HepG2 (cell line): ENCODE data around the gene G0S2. TPM values are rescaled to one million over a fixed set of nuclear protein-coding genes. Genes with fewer than 3 reads are reported as not detected.

ENCODE experiments used
- ATAC-seq: fragments of 200-7000 bp; cut with Tn5 transposase; 3 replicates; pipeline ENCODE4 v1.9.1; 2020; ENCODE audit warnings: mild to moderate bottlenecking, moderate library complexity
- BruUV-seq: library from RNA; stranded (reverse); fragments of 400-500 nt; replicated peaks from 2 replicates; lab custom pipeline; 2021; lab: Mats Ljungman, UMichigan
- CTCF ChIA-PET: fragments of 300-600 bp; formaldehyde crosslinking; extraction: SDS; loops from one replicate; lab custom pipeline; 2021; ENCODE audit warnings: low total read pairs, inconsistent platforms, low intra/inter-chr PET ratio; lab: Yijun Ruan, JAX
- POLR2A ChIA-PET: fragments of 350-600 bp; sonication (Branson Sonifier 250); formaldehyde crosslinking; loops from one replicate; lab custom pipeline; 2020; ENCODE audit warnings: antibody characterized with exemption, inconsistent platforms; lab: Yijun Ruan, JAX
- DNase-seq: peaks from one replicate; pipeline ENCODE4 v3.0.0-alpha.2; 2015; ENCODE audit warnings: low spot score
- FAIRE-seq: peaks from 3 replicates; lab custom pipeline; 2011; peaks lifted over from hg19 to GRCh38; lab: Jason Lieb, UNC
- H2AFZ ChIP-seq: one replicate; pipeline ENCODE4 v1.6.1; 2011; ENCODE audit warnings: low read length, inconsistent platforms
- H3K27ac ChIP-seq: fragments of 300-600 bp; 3 replicates; pipeline ENCODE4 v1.8.0; 2011; ENCODE audit warnings: mixed run types, mild to moderate bottlenecking, mixed read lengths, low read length, inconsistent platforms; ENCODE audit not compliant: insufficient read depth; ENCODE audit errors: extremely low read length
- H3K27me3 ChIP-seq, 2 experiments: fragments of 200-600 bp in 1 of 2; 2 replicates in 1 of 2; 3 replicates in 1 of 2; pipeline versions ENCODE4 v1.6.0 to v1.8.0; 2011; ENCODE audit warnings: low read length in 2 of 2, mild to moderate bottlenecking in 2 of 2, moderate library complexity in 2 of 2, inconsistent platforms in 1 of 2; ENCODE audit not compliant: insufficient read depth in 2 of 2, control insufficient read depth in 1 of 2
- H3K36me3 ChIP-seq, 2 experiments: fragments of 200-600 bp in 1 of 2; replicated peaks in 1 of 2; 2 replicates in 1 of 2; 3 replicates in 1 of 2; pipeline versions ENCODE4 v1.5.1 to v1.8.0; 2011; ENCODE audit warnings: low read length in 2 of 2, inconsistent platforms in 1 of 2; ENCODE audit not compliant: insufficient read depth in 2 of 2, control insufficient read depth in 1 of 2
- H3K4me1 ChIP-seq: 2 replicates; pipeline ENCODE4 v1.5.1; 2012; ENCODE audit warnings: low read length, inconsistent platforms; ENCODE audit not compliant: insufficient read depth
- H3K4me2 ChIP-seq: 2 replicates; pipeline ENCODE4 v1.6.0; 2011; ENCODE audit warnings: low read depth, low read length, inconsistent platforms
- H3K4me3 ChIP-seq, 3 experiments: fragments of 200-600 bp in 1 of 3; sonication (generic), shearing (Covaris generic) in 1 of 3; replicated peaks in 1 of 3; 2 replicates each; pipeline ENCODE4 v1.5.1; 2011 to 2016; ENCODE audit warnings: low read length in 3 of 3, inconsistent platforms in 2 of 3, low read depth in 2 of 3, mild to moderate bottlenecking in 2 of 3, control low read depth in 1 of 3, mixed read lengths in 1 of 3; ENCODE audit not compliant: insufficient read depth in 1 of 3
- H3K79me2 ChIP-seq: one replicate; pipeline ENCODE4 v1.6.1; 2011; ENCODE audit warnings: low read length, inconsistent platforms; ENCODE audit not compliant: insufficient read depth
- H3K9ac ChIP-seq: 2 replicates; pipeline ENCODE4 v1.6.0; 2011; ENCODE audit warnings: mild to moderate bottlenecking, low read depth, low read length, inconsistent platforms; ENCODE audit not compliant: insufficient read depth
- H3K9me3 ChIP-seq: 2 replicates; pipeline ENCODE4 v1.5.1; 2012; ENCODE audit warnings: mild to moderate bottlenecking, low read length
- H4K20me1 ChIP-seq: 2 replicates; pipeline ENCODE4 v1.6.0; 2011; ENCODE audit warnings: inconsistent platforms, mild to moderate bottlenecking, low read length, moderate library complexity; ENCODE audit not compliant: insufficient read depth
- E2F2 ChIP-seq: sonication (generic); formaldehyde crosslinking; IDR thresholded peaks from 2 replicates; pipeline ENCODE4 v1.4.0; 2020; ENCODE audit warnings: missing genetic modification reagents, borderline replicate concordance
- EEA1 ChIP-seq: sonication (generic); formaldehyde crosslinking; IDR thresholded peaks from 2 replicates; pipeline ENCODE4 v1.5.1; 2020; ENCODE audit warnings: mild to moderate bottlenecking, missing genetic modification reagents, borderline replicate concordance
- RBM22 ChIP-seq: fragments of 200-400 bp; formaldehyde crosslinking; optimal IDR thresholded peaks from 2 replicates; pipeline ENCODE3; 2017; ENCODE audit warnings: mild to moderate bottlenecking, low read length, moderate library complexity
- SALL2 ChIP-seq: sonication (generic); formaldehyde crosslinking; IDR thresholded peaks from 2 replicates; pipeline ENCODE4 v1.8.1; 2023; ENCODE audit warnings: mild to moderate bottlenecking, missing genetic modification reagents, inconsistent platforms
- SRY ChIP-seq: sonication (generic); formaldehyde crosslinking; IDR thresholded peaks from 2 replicates; pipeline ENCODE4 v1.8.0; 2022; ENCODE audit warnings: mild to moderate bottlenecking, missing genetic modification reagents
- TMF1 ChIP-seq: sonication (generic); formaldehyde crosslinking; IDR thresholded peaks from 2 replicates; pipeline ENCODE4 v1.8.1; 2022; ENCODE audit warnings: low read depth, missing genetic modification reagents
- whole genome bisulfite sequencing: methylation state at CpG from one replicate; pipeline ENCODE4 v1.1.6; 2017; ENCODE audit warnings: low lambda C conversion rate; 5-methylcytosine and 5-hydroxymethylcytosine counted together
- in situ Hi-C: cut with HindIII; loops from 2 replicates; pipeline ENCODE4 v1.10.0; 2017; ENCODE audit warnings: low pct_unique_long_range_greater_than_20kb; ENCODE audit not compliant: extremely low pct_ligation_motif_present
- intact Hi-C: fragments of 100-400 bp; cut with micrococcal nuclease; formaldehyde crosslinking; loops from one replicate; pipeline ENCODE4 v1.10.0; 2022; ENCODE audit not compliant: unreplicated experiment
- polyA plus RNA-seq, 8 experiments: library from polyadenylated mRNA; depleted of rRNA in 3 of 8; stranded (reverse) in 7 of 8; unstranded in 1 of 8; fragments of >200 nt; fragmentation: Illumina TruSeq in 4 of 8; extraction: Trizol in 4 of 8; gene quantifications; 2 replicates each; pipeline versions ENCODE4 v1.2.1 to v1.2.3, GENCODE V29; 2011 to 2016; ENCODE audit warnings: low read depth in 4 of 8, missing spikeins in 1 of 8, mixed read lengths in 1 of 8; ENCODE audit not compliant: insufficient read depth in 1 of 8
- total RNA-seq, 5 experiments: library from RNA; depleted of rRNA; stranded (reverse); fragments of >200 nt; fragmentation: Illumina TruSeq; extraction: Trizol; gene quantifications; 2 replicates each; pipeline ENCODE4 v1.2.3, GENCODE V29; 2016; ENCODE audit warnings: low read depth in 1 of 5

The G0S2 gene
- total and polyA plus RNA-seq, 2 of the 13 experiments (the other 11 are each of a cell fraction or from before 2014, with no cell fraction given), result not detected

- no peak for ATAC-seq
- no peak overlapping the region for H3K4me3 ChIP-seq
- H3K4me1 ChIP-seq, result no peaks in the 10 kb centered on the region
- intact Hi-C loops (no loop called here), in situ Hi-C loops (loop anchor here (25.0 kb wide), 1 partner anchor 596 kb away; no protein-coding TSS in a partner anchor)
- BruUV-seq, result no TSS peak
- TF ChIP-seq RBM22, result no peak
- no peak for TF ChIP-seq E2F2
- TF ChIP-seq SALL2 (CRISPR knock-in tag), result no peak
- no peaks in the 10 kb centered on the region for H3K36me3 ChIP-seq
- ChIA-PET CTCF (no interaction called here), POLR2A (no interaction called here)
- no peak overlapping the region for H3K27ac ChIP-seq
- no peaks in the 10 kb centered on the region for H3K79me2 ChIP-seq
- H3K9me3 ChIP-seq, result no peaks in the 10 kb centered on the region
- H2AFZ ChIP-seq, result no peak overlapping the region
- no peak for FAIRE-seq
- H3K27me3 ChIP-seq, result no peaks in the 10 kb centered on the region; a peak in 1 of 5 replicates
- WGBS, result 13% methylated on average over 4 of the region's 4 CpGs
- H3K4me2 ChIP-seq, result no peak overlapping the region
- H4K20me1 ChIP-seq, result no peaks in the 10 kb centered on the region
- H3K9ac ChIP-seq, result no peak overlapping the region
- no peak for DNase-seq
These were observed 33.1 kb downstream of the G0S2 start for GRCh38 chr1:209708297-209708696.

- Histone ChIP-seq H3K4me2 (no peak overlapping the region), H3K27me3 (no peaks in the 10 kb centered on the region), H2AFZ (no peak overlapping the region), H3K79me2 (no peaks in the 10 kb centered on the region), H3K9me3 (no peaks in the 10 kb centered on the region), H3K9ac (no peak overlapping the region), H4K20me1 (no peaks in the 10 kb centered on the region), H3K27ac (no peak overlapping the region), H3K4me3 (no peak overlapping the region), H3K4me1 (no peaks in the 10 kb centered on the region), H3K36me3 (no peaks in the 10 kb centered on the region)
- in situ Hi-C loops (loop anchor here (25.0 kb wide), 1 partner anchor 598 kb away; no protein-coding TSS in a partner anchor), intact Hi-C loops (no loop called here)
- ATAC-seq (no peak), DNase-seq (no peak), FAIRE-seq (no peak)
- TF ChIP-seq TMF1 (CRISPR knock-in tag) (no peak), EEA1 (no peak), SRY (CRISPR knock-in tag) (no peak)
- CTCF ChIA-PET, result no interaction called here
- POLR2A ChIA-PET, result no interaction called here
- WGBS, result 0% methylated on average over 2 of the region's 2 CpGs
- no TSS peak for BruUV-seq
These were observed 34.9 kb downstream of the G0S2 start for GRCh38 chr1:209710093-209710492.
